ENCODE results near the gene PACRG. TPM values are rescaled to one million over a fixed set of nuclear protein-coding genes. Genes with fewer than 3 reads are reported as not detected.

Gene PACRG
- total and polyA plus RNA-seq, 3 experiments from 2014 or later, result not detected

DNA sequence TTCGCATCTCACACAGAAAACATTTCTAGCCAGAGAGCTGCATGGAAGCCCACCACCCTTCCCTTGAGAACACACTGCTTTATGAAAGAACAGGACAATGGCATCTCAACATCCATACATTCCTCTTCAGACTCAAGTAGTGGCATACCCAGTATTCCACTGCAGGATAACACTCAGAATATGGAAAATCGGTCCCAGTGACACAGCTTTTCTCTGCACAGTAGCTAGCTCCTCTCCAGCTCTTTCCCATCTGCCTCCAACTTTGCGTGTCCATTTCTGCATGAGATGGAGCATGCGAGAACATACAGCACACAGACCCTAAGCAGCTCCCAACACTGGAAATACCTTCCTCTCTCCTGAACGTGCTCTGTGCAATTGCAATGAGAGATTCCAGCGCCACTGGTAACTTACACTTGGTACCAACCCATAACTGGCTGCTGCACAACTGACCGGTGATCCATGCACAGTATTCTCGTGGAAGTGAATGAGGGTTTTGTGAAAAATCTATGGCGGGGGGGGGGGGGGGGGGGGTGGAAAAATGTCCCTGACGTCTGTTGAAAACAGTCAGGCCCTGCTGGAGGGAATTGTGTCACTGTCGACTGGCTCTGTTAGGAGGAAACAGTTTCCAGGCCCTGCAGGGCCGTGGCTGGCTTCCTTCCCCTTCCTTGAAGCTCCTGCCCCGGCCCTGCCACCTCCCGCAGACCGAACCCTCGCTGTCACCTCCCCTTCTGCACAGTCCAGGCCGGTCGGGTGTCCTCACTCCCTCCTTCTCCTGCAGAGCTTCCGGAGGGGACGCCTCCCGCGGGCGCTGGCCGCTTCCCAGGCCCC, 420.9 kb downstream of the PACRG start:
- Mint-ChIP-seq H3K4me1 (no peaks in the 10 kb centered on the region), H3K27me3 (peaks cover 9 to 20% of the 10 kb centered on the region in 2 donors), H3K4me3 (no peak overlapping the region), H3K27ac (no peak overlapping the region), H3K9me3 (peaks cover 0 to 3% (median 0%) of the 10 kb centered on the region in 5 donors), H3K36me3 (no peaks in the 10 kb centered on the region)
- ChIA-PET CTCF (interaction anchor here (1.4 kb wide), 1 partner anchor 22 kb away, joined by 5 read pairs; no protein-coding TSS in a partner anchor), POLR2A (no interaction called here)
- H3K4me1 ChIP-seq (ENCODE audit: insufficient read depth, low read length), result no peaks in the 10 kb centered on the region
- H3K4me3 ChIP-seq (ENCODE audit: low read length), result no peak overlapping the region
- no peaks in the 10 kb centered on the region for H3K27me3 ChIP-seq (ENCODE audit: insufficient read depth, low read length, poor library complexity, severe bottlenecking)
- H3K9me3 ChIP-seq (ENCODE audit: low read length), result no peaks in the 10 kb centered on the region
- H3K27ac ChIP-seq (ENCODE audit: low read depth, low read length), result no peak overlapping the region
- DNase-seq, result no peak
- H3K36me3 ChIP-seq (ENCODE audit: insufficient read depth, low read length), result no peaks in the 10 kb centered on the region

DNA sequence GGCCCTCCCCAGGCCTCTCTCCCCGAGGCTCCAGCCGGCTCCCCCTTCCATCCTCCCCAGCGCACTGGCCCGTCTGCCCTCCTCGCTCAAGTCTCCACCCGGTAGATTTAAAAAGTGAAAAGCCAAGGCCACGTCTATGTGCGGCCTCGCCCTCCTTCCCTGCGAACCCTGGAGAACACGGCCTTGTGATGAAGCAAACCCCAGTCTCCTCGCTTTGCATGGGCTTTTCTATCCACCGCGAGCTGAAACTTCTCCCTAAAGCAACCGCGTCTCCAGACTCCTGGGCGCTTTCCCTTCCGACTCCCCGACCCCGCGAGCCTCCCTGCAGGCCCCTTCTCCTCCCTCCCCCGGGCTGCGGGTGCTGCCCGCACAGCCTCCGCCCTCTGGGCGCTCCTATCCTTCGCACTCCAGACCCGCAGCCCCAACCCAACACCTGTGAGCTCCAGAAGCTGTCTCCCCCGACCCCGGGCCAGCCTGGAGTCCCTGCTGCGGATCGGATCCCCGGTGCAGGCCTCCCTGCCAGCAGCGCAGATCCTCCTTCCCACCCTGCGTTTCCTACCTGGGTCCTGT, 421.6 kb downstream of the PACRG start:
- Histone ChIP-seq H3K4me3 (ENCODE audit: low read length) (no peak overlapping the region), H3K27ac (ENCODE audit: low read depth, low read length) (no peak overlapping the region), H3K4me1 (ENCODE audit: insufficient read depth, low read length) (no peaks in the 10 kb centered on the region), H3K27me3 (ENCODE audit: insufficient read depth, low read length, poor library complexity, severe bottlenecking) (no peaks in the 10 kb centered on the region), H3K9me3 (ENCODE audit: low read length) (no peaks in the 10 kb centered on the region), H3K36me3 (ENCODE audit: insufficient read depth, low read length) (no peaks in the 10 kb centered on the region)
- H3K27me3 Mint-ChIP-seq, result peaks cover 9 to 22% of the 10 kb centered on the region in 2 donors
- ChIA-PET CTCF (interaction anchor here (1.4 kb wide), 1 partner anchor 21 kb away, joined by 5 read pairs; no protein-coding TSS in a partner anchor), POLR2A (no interaction called here)
- DNase-seq, result no peak
- H3K4me3 Mint-ChIP-seq, result no peak overlapping the region
- no peaks in the 10 kb centered on the region for H3K36me3 Mint-ChIP-seq
- H3K9me3 Mint-ChIP-seq, result peaks cover 0 to 3% (median 0%) of the 10 kb centered on the region in 5 donors
- no peaks in the 10 kb centered on the region for H3K4me1 Mint-ChIP-seq
- no peak overlapping the region for H3K27ac Mint-ChIP-seq

DNA sequence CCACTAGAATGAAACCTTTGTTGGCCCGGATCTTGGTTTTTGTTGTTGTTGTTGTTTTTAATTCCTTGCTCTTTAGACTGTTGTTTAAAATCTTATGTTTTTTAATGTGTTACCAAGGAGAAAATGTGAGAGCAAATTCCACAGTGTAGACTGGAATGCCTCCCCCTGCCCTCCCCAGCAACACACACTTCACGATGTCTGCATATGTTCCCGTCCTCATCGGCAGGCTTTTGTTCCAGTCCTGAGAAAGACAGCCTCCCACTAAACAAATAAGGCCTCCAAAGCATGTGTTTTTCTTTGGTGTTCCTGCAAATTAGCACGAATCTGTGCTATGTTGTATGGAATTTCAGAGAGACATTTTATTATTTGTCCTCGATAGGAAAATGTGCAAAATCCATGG, 423.4 kb downstream of the PACRG start:
- H3K27ac Mint-ChIP-seq, result no peak overlapping the region
- no peaks in the 10 kb centered on the region for H3K36me3 Mint-ChIP-seq
- POLR2A ChIA-PET, result no interaction called here
- Histone ChIP-seq H3K9me3 (ENCODE audit: low read length) (no peaks in the 10 kb centered on the region), H3K27ac (ENCODE audit: low read depth, low read length) (no peak overlapping the region), H3K4me3 (ENCODE audit: low read length) (no peak overlapping the region), H3K27me3 (ENCODE audit: insufficient read depth, low read length, poor library complexity, severe bottlenecking) (no peaks in the 10 kb centered on the region), H3K36me3 (ENCODE audit: insufficient read depth, low read length) (no peaks in the 10 kb centered on the region), H3K4me1 (ENCODE audit: insufficient read depth, low read length) (no peaks in the 10 kb centered on the region)
- CTCF ChIA-PET, result no interaction called here
- H3K4me1 Mint-ChIP-seq, result no peaks in the 10 kb centered on the region
- DNase-seq, result no peak
- H3K4me3 Mint-ChIP-seq, result no peak overlapping the region
- peaks cover 9 to 22% of the 10 kb centered on the region in 2 donors for H3K27me3 Mint-ChIP-seq
- peaks cover 0 to 3% (median 0%) of the 10 kb centered on the region in 5 donors for H3K9me3 Mint-ChIP-seq

DNA sequence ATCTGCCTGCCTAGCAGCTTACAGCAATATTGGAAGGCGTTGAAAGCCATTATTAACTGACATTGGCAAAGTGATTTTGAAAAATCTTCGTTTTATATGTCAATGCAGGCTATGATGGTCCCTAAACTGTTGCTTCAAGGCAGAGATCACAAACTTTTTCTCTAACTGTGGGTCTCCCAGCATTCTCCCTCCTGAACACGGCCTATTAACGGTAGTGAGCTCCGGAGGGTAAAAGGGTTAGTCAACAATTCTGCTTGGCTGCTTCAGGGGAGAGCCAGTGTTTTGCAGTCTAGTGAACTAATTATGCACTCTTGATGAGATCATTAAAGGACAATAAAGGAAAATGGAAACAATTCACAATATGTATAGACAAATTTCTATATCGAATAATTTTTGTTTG, 424.9 kb downstream of the PACRG start:
- Histone ChIP-seq H3K27me3 (ENCODE audit: insufficient read depth, low read length, poor library complexity, severe bottlenecking) (no peaks in the 10 kb centered on the region), H3K36me3 (ENCODE audit: insufficient read depth, low read length) (no peaks in the 10 kb centered on the region), H3K4me3 (ENCODE audit: low read length) (no peak overlapping the region), H3K27ac (ENCODE audit: low read depth, low read length) (no peak overlapping the region), H3K4me1 (ENCODE audit: insufficient read depth, low read length) (no peaks in the 10 kb centered on the region), H3K9me3 (ENCODE audit: low read length) (no peaks in the 10 kb centered on the region)
- no peak for DNase-seq
- Mint-ChIP-seq H3K9me3 (peaks cover 0 to 3% (median 0%) of the 10 kb centered on the region in 5 donors), H3K27me3 (peaks cover 9 to 22% of the 10 kb centered on the region in 2 donors), H3K4me3 (no peak overlapping the region), H3K36me3 (no peaks in the 10 kb centered on the region), H3K4me1 (no peaks in the 10 kb centered on the region), H3K27ac (no peak overlapping the region)
- ChIA-PET CTCF (no interaction called here), POLR2A (no interaction called here)

DNA sequence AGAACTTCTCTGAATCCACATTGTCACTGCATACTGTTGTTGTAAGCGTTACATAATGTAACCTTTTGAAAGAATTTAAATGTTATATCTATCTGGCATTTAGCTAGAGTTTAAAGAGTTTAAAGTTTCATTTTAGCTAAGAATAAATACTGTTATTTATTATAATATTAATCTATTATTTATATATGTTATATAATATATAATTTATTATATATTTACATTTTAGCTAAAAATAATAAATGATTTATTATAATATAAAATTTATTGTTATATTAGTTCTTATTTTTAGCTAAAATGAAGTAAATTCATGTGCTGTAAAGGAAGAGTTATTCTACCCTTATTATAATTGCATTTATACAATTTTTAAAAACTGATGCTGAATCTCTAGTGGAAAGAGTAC, 431.3 kb downstream of the PACRG start:
- no peak for DNase-seq

DNA sequence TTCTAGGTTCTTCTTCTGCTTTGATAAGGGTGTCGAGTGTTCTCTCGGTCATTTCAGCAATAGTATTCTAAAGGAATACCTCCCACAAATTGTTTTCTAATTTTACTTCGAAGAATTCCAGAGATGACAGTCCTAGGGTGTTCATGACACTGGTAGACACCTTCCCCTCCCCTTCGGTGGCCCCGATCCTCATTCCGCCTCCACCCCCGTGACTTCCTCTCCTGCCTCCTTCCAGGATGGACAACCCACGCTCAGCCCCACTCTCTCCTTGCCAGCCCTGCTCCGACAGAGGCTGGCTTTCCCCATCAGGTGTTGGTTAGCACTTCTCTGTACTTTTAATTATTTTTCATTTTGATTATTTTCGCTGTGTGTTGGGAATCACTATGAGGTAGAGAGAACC, 431.9 kb downstream of the PACRG start:
- no peak overlapping the region for H3K4me3 Mint-ChIP-seq
- no peak overlapping the region for H3K27ac Mint-ChIP-seq
- Histone ChIP-seq H3K4me1 (ENCODE audit: insufficient read depth, low read length) (no peaks in the 10 kb centered on the region), H3K4me3 (ENCODE audit: low read length) (no peak overlapping the region), H3K27ac (ENCODE audit: low read depth, low read length) (no peak overlapping the region), H3K9me3 (ENCODE audit: low read length) (no peaks in the 10 kb centered on the region), H3K36me3 (ENCODE audit: insufficient read depth, low read length) (no peaks in the 10 kb centered on the region), H3K27me3 (ENCODE audit: insufficient read depth, low read length, poor library complexity, severe bottlenecking) (no peaks in the 10 kb centered on the region)
- POLR2A ChIA-PET, result no interaction called here
- no peaks in the 10 kb centered on the region for H3K9me3 Mint-ChIP-seq
- DNase-seq, result no peak
- CTCF ChIA-PET, result interaction anchor here (1.6 kb wide), 1 partner anchor 11 kb away, joined by 4 read pairs; no protein-coding TSS in a partner anchor
- H3K4me1 Mint-ChIP-seq, result no peaks in the 10 kb centered on the region
- H3K27me3 Mint-ChIP-seq, result peaks cover 0 to 3% of the 10 kb centered on the region in 2 donors
- H3K36me3 Mint-ChIP-seq, result no peaks in the 10 kb centered on the region

More for the DNA sequence above, 431.3 kb downstream of the PACRG start:
- Histone ChIP-seq H3K27me3 (ENCODE audit: insufficient read depth, low read length, poor library complexity, severe bottlenecking) (no peaks in the 10 kb centered on the region), H3K27ac (ENCODE audit: low read depth, low read length) (no peak overlapping the region), H3K4me3 (ENCODE audit: low read length) (no peak overlapping the region), H3K4me1 (ENCODE audit: insufficient read depth, low read length) (no peaks in the 10 kb centered on the region), H3K36me3 (ENCODE audit: insufficient read depth, low read length) (no peaks in the 10 kb centered on the region), H3K9me3 (ENCODE audit: low read length) (no peaks in the 10 kb centered on the region)
- POLR2A ChIA-PET, result no interaction called here
- H3K4me1 Mint-ChIP-seq, result no peaks in the 10 kb centered on the region
- H3K4me3 Mint-ChIP-seq, result no peak overlapping the region
- peaks cover 0 to 3% of the 10 kb centered on the region in 2 donors for H3K27me3 Mint-ChIP-seq
- H3K9me3 Mint-ChIP-seq, result no peaks in the 10 kb centered on the region
- H3K36me3 Mint-ChIP-seq, result no peaks in the 10 kb centered on the region
- CTCF ChIA-PET, result interaction anchor here (1.6 kb wide), 1 partner anchor 11 kb away, joined by 4 read pairs; no protein-coding TSS in a partner anchor
- no peak overlapping the region for H3K27ac Mint-ChIP-seq

DNA sequence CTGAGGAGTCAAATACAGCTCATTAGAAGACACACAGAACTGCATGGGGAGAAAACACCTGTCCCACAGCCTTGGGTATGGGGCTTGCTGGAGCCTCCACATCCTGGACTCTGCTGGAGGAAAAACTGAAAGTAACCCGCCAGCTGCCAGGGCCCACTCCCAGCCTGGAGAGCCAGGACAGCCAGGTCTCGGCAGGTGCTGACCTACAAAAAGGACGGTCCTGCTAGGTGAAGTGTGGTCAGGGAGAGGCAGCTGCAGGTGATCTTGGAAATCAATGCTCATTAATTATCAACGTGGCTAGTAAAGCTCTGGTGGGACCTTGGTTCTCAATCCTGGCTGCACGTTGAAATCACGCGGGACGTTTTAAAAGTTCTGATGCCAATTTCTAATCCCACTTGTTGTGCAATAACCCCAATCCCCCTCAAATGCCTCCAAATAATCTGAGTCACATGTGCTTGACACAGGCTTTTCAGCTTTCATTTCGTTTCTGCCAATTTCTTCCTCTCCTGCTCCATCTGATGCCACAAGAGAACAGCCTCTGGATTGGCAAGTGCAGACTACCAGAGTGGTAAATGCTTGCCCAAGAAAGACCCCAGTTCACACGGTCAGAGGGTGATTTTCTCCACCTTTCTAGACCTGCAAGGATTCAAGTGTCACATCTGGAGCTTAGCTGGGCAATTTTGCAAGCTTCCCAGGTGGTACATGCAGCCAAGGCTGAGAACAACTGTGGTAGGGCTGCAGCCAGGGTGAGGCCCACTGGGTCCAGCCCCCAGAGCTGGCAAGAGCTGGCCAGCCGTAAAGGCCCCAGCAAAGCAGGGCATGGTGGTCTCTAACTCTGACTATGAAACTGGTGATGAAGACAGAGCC, 434.5 kb downstream of the PACRG start:
- no peak overlapping the region for H3K27ac Mint-ChIP-seq
- no peak overlapping the region for H3K4me3 Mint-ChIP-seq
- peaks cover 0 to 3% of the 10 kb centered on the region in 2 donors for H3K27me3 Mint-ChIP-seq
- CTCF ChIA-PET, result no interaction called here
- POLR2A ChIA-PET, result no interaction called here
- DNase-seq, result no peak
- H3K4me1 Mint-ChIP-seq, result no peaks in the 10 kb centered on the region
- no peaks in the 10 kb centered on the region for H3K9me3 Mint-ChIP-seq
- no peaks in the 10 kb centered on the region for H3K36me3 Mint-ChIP-seq
- Histone ChIP-seq H3K4me3 (ENCODE audit: low read length) (no peak overlapping the region), H3K27me3 (ENCODE audit: insufficient read depth, low read length, poor library complexity, severe bottlenecking) (no peaks in the 10 kb centered on the region), H3K27ac (ENCODE audit: low read depth, low read length) (no peak overlapping the region), H3K9me3 (ENCODE audit: low read length) (no peaks in the 10 kb centered on the region), H3K36me3 (ENCODE audit: insufficient read depth, low read length) (no peaks in the 10 kb centered on the region), H3K4me1 (ENCODE audit: insufficient read depth, low read length) (no peaks in the 10 kb centered on the region)

DNA sequence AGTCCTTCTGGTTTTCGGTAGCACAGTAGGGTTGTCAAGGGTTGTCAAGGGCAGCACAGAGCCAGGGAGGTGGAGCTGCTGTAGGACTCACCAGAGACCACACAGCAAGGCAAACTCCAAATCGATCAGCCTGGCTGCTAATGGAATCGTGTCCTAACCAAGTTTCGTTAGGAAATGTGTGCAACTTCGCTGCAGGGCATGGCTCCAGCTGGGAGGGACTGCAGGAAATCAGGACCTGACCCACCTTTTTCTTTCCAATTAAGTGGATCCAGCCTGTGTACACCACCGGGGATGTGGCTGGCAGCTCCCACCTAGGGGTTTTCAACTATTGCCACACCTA, 435.1 kb downstream of the PACRG start:
- no peak overlapping the region for H3K4me3 Mint-ChIP-seq
- H3K27me3 Mint-ChIP-seq, result peaks cover 0 to 3% of the 10 kb centered on the region in 2 donors
- Histone ChIP-seq H3K4me1 (ENCODE audit: insufficient read depth, low read length) (no peaks in the 10 kb centered on the region), H3K27me3 (ENCODE audit: insufficient read depth, low read length, poor library complexity, severe bottlenecking) (no peaks in the 10 kb centered on the region), H3K9me3 (ENCODE audit: low read length) (no peaks in the 10 kb centered on the region), H3K27ac (ENCODE audit: low read depth, low read length) (no peak overlapping the region), H3K36me3 (ENCODE audit: insufficient read depth, low read length) (no peaks in the 10 kb centered on the region), H3K4me3 (ENCODE audit: low read length) (no peak overlapping the region)
- H3K27ac Mint-ChIP-seq, result no peak overlapping the region
- no peaks in the 10 kb centered on the region for H3K36me3 Mint-ChIP-seq
- no peaks in the 10 kb centered on the region for H3K4me1 Mint-ChIP-seq
- no peak for DNase-seq
- POLR2A ChIA-PET, result no interaction called here
- H3K9me3 Mint-ChIP-seq, result no peaks in the 10 kb centered on the region
- CTCF ChIA-PET, result interaction anchor here (1.4 kb wide), 1 partner anchor 9 kb away, joined by 4 read pairs; no protein-coding TSS in a partner anchor
